HCT116 (cell line): ENCODE measurements around the gene IFIT1. TPM values are rescaled to one million over a fixed set of nuclear protein-coding genes. Genes with fewer than 3 reads are reported as not detected.

Source experiments
- ATAC-seq: fragments of 200-7000 bp; cut with Tn5 transposase; 2 replicates; pipeline ENCODE4 v1.9.1; 2020; ENCODE audit warnings: mild to moderate bottlenecking, moderate library complexity
- BruUV-seq: library from RNA; stranded (reverse); fragments of 400-500 nt; replicated peaks from 2 replicates; lab custom pipeline; 2021; lab: Mats Ljungman, UMichigan
- CTCF ChIA-PET: fragments of 300-600 bp; sonication (Branson Sonifier 250); formaldehyde crosslinking; loops from one replicate; lab custom pipeline; 2021; ENCODE audit warnings: antibody characterized with exemption; lab: Charles Lee
- POLR2A ChIA-PET: fragments of 300-600, 350-600 bp; sonication (Branson Sonifier 250); formaldehyde crosslinking; loops from one replicate; lab custom pipeline; 2021; ENCODE audit warnings: antibody characterized with exemption; lab: Charles Lee
- RAD21 ChIA-PET, 2 experiments: fragments of 300-600 bp; sonication (Branson Sonifier 250); formaldehyde crosslinking; loops; one replicate each; lab custom pipeline; 2023; ENCODE audit warnings: low total read pairs in 2 of 2; ENCODE audit not compliant: uncharacterized antibody in 2 of 2, unreplicated experiment in 2 of 2, low non-redundant PET in 1 of 2; lab: Charles Lee
- DNase-seq: peaks from one replicate; pipeline ENCODE4 v3.0.0-alpha.2; 2010; ENCODE audit warnings: low read depth, low spot score
- H2AFZ ChIP-seq: fragments of 200-600 bp; shearing (Covaris generic), sonication (generic); 2 replicates; pipeline ENCODE4 v1.6.1; 2017; ENCODE audit warnings: low read depth, mixed run types, mixed read lengths, antibody characterized with exemption, low read length; ENCODE audit not compliant: poor library complexity, severe bottlenecking
- H3K27ac ChIP-seq: 2 replicates; pipeline ENCODE4 v1.5.1; 2012; ENCODE audit warnings: low read depth, low read length
- H3K27me3 ChIP-seq: fragments of 200-600 bp; sonication (generic); 2 replicates; pipeline ENCODE4 v1.6.1; 2016; ENCODE audit warnings: mixed run types, low read length, mixed read lengths; ENCODE audit not compliant: insufficient read depth
- H3K36me3 ChIP-seq, 2 experiments: fragments of 200-500 bp in 1 of 2; fragments of 200-600 bp in 1 of 2; sonication (Bioruptor generic) in 1 of 2; sonication (generic) in 1 of 2; 2 replicates each; pipeline versions ENCODE4 v1.5.1 to v1.6.1; 2014 to 2016; ENCODE audit warnings: low read length in 2 of 2, inconsistent platforms in 1 of 2, mixed read lengths in 1 of 2, mixed run types in 1 of 2; ENCODE audit not compliant: insufficient read depth in 2 of 2, control insufficient read depth in 1 of 2
- H3K4me1 ChIP-seq, 2 experiments: fragments of 200-600 bp in 1 of 2; sonication (generic) in 1 of 2; 2 replicates each; pipeline versions ENCODE4 v1.5.1 to v1.6.1; 2012 to 2017; ENCODE audit warnings: low read length in 2 of 2, inconsistent platforms in 1 of 2, mild to moderate bottlenecking in 1 of 2, mixed read lengths in 1 of 2, mixed run types in 1 of 2, moderate library complexity in 1 of 2; ENCODE audit not compliant: insufficient read depth in 2 of 2, control insufficient read depth in 1 of 2
- H3K4me2 ChIP-seq: fragments of 200-600 bp; sonication (generic); 2 replicates; pipeline ENCODE4 v1.6.1; 2017; ENCODE audit warnings: mixed run types, low read length, mixed read lengths
- H3K4me3 ChIP-seq, 2 experiments: fragments of 200-600 bp in 1 of 2; sonication (generic) in 1 of 2; replicated peaks in 1 of 2; 2 replicates each; pipeline ENCODE4 v1.5.1; 2011 to 2016; ENCODE audit warnings: low read length in 2 of 2, control low read depth in 1 of 2, low read depth in 1 of 2, mild to moderate bottlenecking in 1 of 2, mixed read lengths in 1 of 2, mixed run types in 1 of 2
- H3K79me2 ChIP-seq: fragments of 200-600 bp; sonication (generic); 2 replicates; pipeline ENCODE4 v1.6.1; 2017; ENCODE audit warnings: mild to moderate bottlenecking, mixed run types, low read length, moderate library complexity, mixed read lengths; ENCODE audit not compliant: insufficient read depth
- H3K9ac ChIP-seq: fragments of 200-600 bp; sonication (generic); 2 replicates; pipeline ENCODE4 v1.6.1; 2016; ENCODE audit warnings: low read length, mixed read lengths
- H3K9me2 ChIP-seq: fragments of 200-600 bp; sonication (generic), shearing (Covaris generic); 2 replicates; pipeline ENCODE4 v1.6.1; 2017; ENCODE audit warnings: mixed run types, mild to moderate bottlenecking, moderate library complexity; ENCODE audit not compliant: insufficient read depth
- H3K9me3 ChIP-seq, 2 experiments: fragments of 200-500 bp in 1 of 2; fragments of 200-600 bp in 1 of 2; sonication (Bioruptor generic) in 1 of 2; sonication (generic) in 1 of 2; 2 replicates each; pipeline ENCODE4 v1.6.1; 2014 to 2017; ENCODE audit warnings: low read length in 2 of 2, mixed read lengths in 2 of 2, inconsistent platforms in 1 of 2, low read depth in 1 of 2, mild to moderate bottlenecking in 1 of 2, mixed run types in 1 of 2, moderate library complexity in 1 of 2; ENCODE audit not compliant: control insufficient read depth in 1 of 2, insufficient read depth in 1 of 2
- H4K20me1 ChIP-seq: fragments of 200-600 bp; sonication (generic), shearing (Covaris generic); 2 replicates; pipeline ENCODE4 v1.6.1; 2017; ENCODE audit warnings: mixed run types, mild to moderate bottlenecking, moderate library complexity; ENCODE audit not compliant: insufficient read depth
- CBX3 ChIP-seq: IDR thresholded peaks from 2 replicates; pipeline ENCODE4 v1.6.1; 2012; ENCODE audit warnings: low read depth
- EGR1 ChIP-seq: IDR thresholded peaks from 2 replicates; pipeline ENCODE4 v1.6.1; 2012; ENCODE audit warnings: low read depth
- EZH2 ChIP-seq: fragments of 200-600 bp; sonication (generic); IDR thresholded peaks from 2 replicates; pipeline ENCODE4 v1.6.1; 2017; ENCODE audit warnings: antibody characterized with exemption, mixed run types
- JUND ChIP-seq: IDR thresholded peaks from 2 replicates; pipeline ENCODE4 v1.6.1; 2012
- SIN3A ChIP-seq: IDR thresholded peaks from 2 replicates; pipeline ENCODE4 v1.6.1; 2012; ENCODE audit warnings: low read depth
- SRF ChIP-seq: IDR thresholded peaks from 2 replicates; pipeline ENCODE4 v1.6.1; 2012; ENCODE audit warnings: low read depth
- ZBTB33 ChIP-seq: IDR thresholded peaks from 2 replicates; pipeline ENCODE4 v1.6.1; 2011; ENCODE audit warnings: mild to moderate bottlenecking, low read length, moderate library complexity; ENCODE audit not compliant: insufficient replicate concordance; ENCODE audit errors: extremely low read depth
- ZNF274 ChIP-seq: fragments of 200-500 bp; sonication (Bioruptor generic); IDR thresholded peaks from 2 replicates; pipeline ENCODE4 v1.6.1; 2014; ENCODE audit warnings: mild to moderate bottlenecking, low read depth, low read length, inconsistent platforms
- intact Hi-C: fragments of 100-400 bp; cut with micrococcal nuclease; formaldehyde crosslinking; loops from 2 replicates; pipeline ENCODE4 v1.10.0; 2022
- total RNA-seq: library from RNA; stranded (reverse); gene quantifications from one replicate; pipeline ENCODE4 v1.2.1, GENCODE V29; 2021; ENCODE audit not compliant: unreplicated experiment

The IFIT1 gene
- total RNA-seq, 1 experiment from 2014 or later, result 3.6 TPM

GRCh38 chr10:89368129-89368528, 24.3 kb upstream of the IFIT1 start:
- intact Hi-C loops, result no loop called here
- Histone ChIP-seq H2AFZ (no peak overlapping the region), H3K36me3 (no peaks in the 10 kb centered on the region), H3K27me3 (no peaks in the 10 kb centered on the region), H3K9me3 (no peaks in the 10 kb centered on the region), H3K4me2 (no peak overlapping the region), H3K9me2 (no peaks in the 10 kb centered on the region), H3K9ac (no peak overlapping the region), H3K79me2 (no peaks in the 10 kb centered on the region), H3K27ac (no peak overlapping the region), H3K4me1 (no peaks in the 10 kb centered on the region), H4K20me1 (no peaks in the 10 kb centered on the region), H3K4me3 (no peak overlapping the region)
- ATAC-seq (no peak), DNase-seq (no peak)
- CTCF ChIA-PET, result interaction anchor here (2.8 kb wide), 1 partner anchor 150 kb away, joined by 10 read pairs; no protein-coding TSS in a partner anchor
- TF ChIP-seq EGR1, result no peak
- no peak for TF ChIP-seq SRF
- no peak for TF ChIP-seq ZNF274
- TF ChIP-seq SIN3A, result no peak
- TF ChIP-seq EZH2, result no peak
- no peak for TF ChIP-seq ZBTB33
- no peak for TF ChIP-seq CBX3
- no peak for TF ChIP-seq JUND
- POLR2A ChIA-PET, result no interaction called here
- no TSS peak for BruUV-seq
- RAD21 ChIA-PET, result no interaction called here
